Common myeloid progenitor, CD34-positive (primary cell): ENCODE measurements around the gene PON1.

Source experiments
- CTCF ChIA-PET: fragments of 350-600 bp; sonication (Branson Sonifier 250); formaldehyde crosslinking; loops from one replicate; lab custom pipeline; 2021; ENCODE audit warnings: antibody characterized with exemption; lab: Charles Lee
- POLR2A ChIA-PET: fragments of 350-600 bp; sonication (Branson Sonifier 250); formaldehyde crosslinking; loops from one replicate; lab custom pipeline; 2021; ENCODE audit warnings: antibody characterized with exemption; lab: Charles Lee
- DNase-seq, 3 donors: peaks; one replicate each; pipeline versions ENCODE4 v3.0.0 to v3.0.0-alpha.2; 2013
- H3K27ac ChIP-seq, 2 experiments: 1 replicate in 1 of 2; 2 replicates in 1 of 2; pipeline ENCODE4 v1.7.0; 2013; ENCODE audit warnings: inconsistent platforms in 2 of 2, low read length in 2 of 2, mild to moderate bottlenecking in 2 of 2, low read depth in 1 of 2, moderate library complexity in 1 of 2; ENCODE audit not compliant: severe bottlenecking in 2 of 2, insufficient read depth in 1 of 2, poor library complexity in 1 of 2
- H3K27me3 ChIP-seq, 5 experiments: replicated peaks in 2 of 5; 1 replicate in 3 of 5; 2 replicates in 2 of 5; pipeline versions ENCODE4 v1.6.1 to v1.7.0; 2013; ENCODE audit warnings: low read length in 4 of 5, mild to moderate bottlenecking in 2 of 5, moderate library complexity in 2 of 5, inconsistent platforms in 1 of 5; ENCODE audit not compliant: insufficient read depth in 5 of 5, control insufficient read depth in 4 of 5
- H3K36me3 ChIP-seq, 4 experiments: 1 replicate in 2 of 4; 2 replicates in 2 of 4; pipeline versions ENCODE4 v1.6.1 to v1.7.0; 2013; ENCODE audit warnings: low read length in 3 of 4, control low read depth in 1 of 4, mild to moderate bottlenecking in 1 of 4; ENCODE audit not compliant: control insufficient read depth in 4 of 4, insufficient read depth in 4 of 4
- H3K4me1 ChIP-seq, 4 experiments: 1 replicate in 3 of 4; 2 replicates in 1 of 4; pipeline versions ENCODE4 v1.6.1 to v1.7.1; 2013; ENCODE audit warnings: low read length in 3 of 4, mild to moderate bottlenecking in 3 of 4, control low read depth in 1 of 4, inconsistent platforms in 1 of 4, moderate library complexity in 1 of 4; ENCODE audit not compliant: control insufficient read depth in 4 of 4, insufficient read depth in 4 of 4; ENCODE audit errors: control extremely low read depth in 1 of 4
- H3K4me3 ChIP-seq, 7 experiments: 1 replicate in 4 of 7; 2 replicates in 3 of 7; pipeline versions ENCODE4 v1.5.1 to v1.7.0; 2013; ENCODE audit warnings: mild to moderate bottlenecking in 7 of 7, low read length in 6 of 7, moderate library complexity in 6 of 7, inconsistent platforms in 2 of 7, low read depth in 2 of 7, control low read depth in 1 of 7; ENCODE audit not compliant: insufficient read depth in 4 of 7, control insufficient read depth in 1 of 7; ENCODE audit errors: extremely low read depth in 1 of 7
- H3K9me3 ChIP-seq, 5 experiments: 1 replicate in 4 of 5; 2 replicates in 1 of 5; pipeline versions ENCODE4 v1.6.1 to v1.7.1; 2013; ENCODE audit warnings: low read length in 4 of 5, mild to moderate bottlenecking in 2 of 5, inconsistent platforms in 1 of 5, low read depth in 1 of 5, moderate library complexity in 1 of 5; ENCODE audit not compliant: control insufficient read depth in 4 of 5, insufficient read depth in 2 of 5; ENCODE audit errors: control extremely low read depth in 1 of 5
- WGBS: methylation state at CpG from one replicate; pipeline ENCODE4 v1.1.5; 2013; ENCODE audit not compliant: insufficient coverage; 5-methylcytosine and 5-hydroxymethylcytosine counted together

The PON1 gene

GRCh38 chr7:95286096-95286495 lies 38.2 kb downstream of the PON1 start:
- H3K27me3 ChIP-seq: no peaks in the 10 kb centered on the region
- CTCF ChIA-PET: interaction anchor here (1.0 kb wide), 1 partner anchor 9 kb away, joined by 3 read pairs; no protein-coding TSS in a partner anchor

DNA sequence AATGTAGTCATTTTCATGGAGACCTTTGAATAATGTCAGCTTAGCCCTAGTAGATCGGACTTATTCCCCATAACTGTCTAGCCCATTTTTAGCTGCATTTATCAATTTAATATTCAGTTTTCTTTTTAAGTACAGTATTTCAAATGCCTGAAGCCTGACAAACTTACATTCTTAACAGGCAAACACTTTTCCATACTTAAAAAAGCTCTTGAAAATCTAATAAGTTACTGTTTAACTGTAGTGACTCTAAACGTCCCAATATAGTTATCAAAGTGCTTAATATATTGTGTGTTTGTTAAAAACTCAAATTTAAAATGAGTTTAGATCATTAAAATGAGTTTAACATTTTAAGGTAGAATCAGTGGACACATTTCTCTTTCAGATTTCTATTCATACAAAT lies 44.9 kb downstream of the PON1 start:
- CTCF ChIA-PET: interaction anchor here (0.9 kb wide), 1 partner anchor 196 kb away, joined by 3 read pairs; no protein-coding TSS in a partner anchor
- no peaks in the 10 kb centered on the region for H3K27me3 ChIP-seq

More at GRCh38 chr7:95286096-95286495, 38.2 kb downstream of the PON1 start:
- Histone ChIP-seq H3K27ac (no peak overlapping the region), H3K9me3 (no peaks in the 10 kb centered on the region), H3K36me3 (peaks cover 0 to 9% (median under 1%) of the 10 kb centered on the region in 4 experiments), H3K4me3 (no peak overlapping the region), H3K4me1 (no peaks in the 10 kb centered on the region)
- no peak for DNase-seq
- 88% methylated on average over 2 of the region's 2 CpGs for WGBS
- POLR2A ChIA-PET: no interaction called here

GRCh38 chr7:95276114-95276513 lies 48.2 kb downstream of the PON1 start:
- POLR2A ChIA-PET: no interaction called here
- H3K4me1 ChIP-seq: no peaks in the 10 kb centered on the region
- H3K4me3 ChIP-seq: no peak overlapping the region
- peaks cover 0 to 7% (median 2%) of the 10 kb centered on the region in 4 experiments for H3K36me3 ChIP-seq
- no peak overlapping the region for H3K27ac ChIP-seq
- no peak for DNase-seq
- WGBS: no CpG with 5 or more reads among the region's 2 CpGs
- H3K9me3 ChIP-seq: no peaks in the 10 kb centered on the region
- CTCF ChIA-PET: no interaction called here
- no peaks in the 10 kb centered on the region for H3K27me3 ChIP-seq

More for the DNA sequence above, 44.9 kb downstream of the PON1 start:
- no peak for DNase-seq
- Histone ChIP-seq H3K4me1 (no peaks in the 10 kb centered on the region), H3K9me3 (no peaks in the 10 kb centered on the region), H3K36me3 (peaks cover 0 to 3% (median 2%) of the 10 kb centered on the region in 4 experiments), H3K4me3 (no peak overlapping the region), H3K27ac (no peak overlapping the region)
- no CpG with 5 or more reads among the region's 2 CpGs for WGBS
- POLR2A ChIA-PET: no interaction called here

DNA sequence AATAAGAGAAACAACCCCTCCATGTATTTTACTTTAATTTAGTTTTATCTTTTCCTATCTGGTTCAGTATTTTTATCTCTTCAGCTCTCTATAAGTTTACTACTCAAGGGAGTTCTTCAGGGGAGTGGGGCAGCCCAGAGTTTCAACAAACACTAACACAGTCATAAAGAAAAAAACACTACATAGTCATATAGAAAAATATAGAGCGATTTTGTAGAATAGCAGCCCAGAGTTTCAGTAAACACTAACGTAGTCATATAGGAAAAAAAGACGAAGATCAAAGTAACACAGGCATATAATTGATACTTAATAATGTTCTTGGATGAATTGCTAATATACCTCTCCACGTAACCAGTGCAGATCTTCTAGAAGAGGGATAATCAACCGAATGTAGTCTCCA lies 54.7 kb downstream of the PON1 start:
- no CpG with 5 or more reads among the region's 5 CpGs for WGBS
- Histone ChIP-seq H3K4me3 (no peak overlapping the region), H3K4me1 (no peaks in the 10 kb centered on the region), H3K27ac (no peak overlapping the region), H3K27me3 (no peaks in the 10 kb centered on the region), H3K36me3 (peaks cover 0 to 5% (median 0%) of the 10 kb centered on the region in 4 experiments), H3K9me3 (no peaks in the 10 kb centered on the region)
- ChIA-PET CTCF (interaction anchor here (1.3 kb wide), 1 partner anchor 18 kb away, joined by 3 read pairs; no protein-coding TSS in a partner anchor), POLR2A (no interaction called here)
- no peak for DNase-seq

- Histone ChIP-seq H3K9me3 (no peaks in the 10 kb centered on the region), H3K27ac (no peak overlapping the region), H3K27me3 (peaks cover 0 to 2% (median 0%) of the 10 kb centered on the region in 5 experiments), H3K4me1 (no peaks in the 10 kb centered on the region), H3K4me3 (no peak overlapping the region), H3K36me3 (no peaks in the 10 kb centered on the region)
- DNase-seq: no peak
- POLR2A ChIA-PET: no interaction called here
- WGBS: 100% methylated on average over 2 of the region's 2 CpGs
- CTCF ChIA-PET: no interaction called here
Observed at GRCh38 chr7:95267754-95268153, 56.6 kb downstream of the PON1 start.

GRCh38 chr7:95265634-95266033 lies 58.7 kb downstream of the PON1 start:
- Histone ChIP-seq H3K4me3 (no peak overlapping the region), H3K27ac (no peak overlapping the region), H3K9me3 (no peaks in the 10 kb centered on the region), H3K36me3 (no peaks in the 10 kb centered on the region), H3K27me3 (peaks cover 0 to 2% (median 0%) of the 10 kb centered on the region in 5 experiments), H3K4me1 (no peaks in the 10 kb centered on the region)
- DNase-seq: no peak
- WGBS: no CpG with 5 or more reads among the region's 2 CpGs
- ChIA-PET POLR2A (no interaction called here), CTCF (no interaction called here)

- WGBS: 100% methylated on average over 1 of the region's 6 CpGs
- no peak for DNase-seq
- Histone ChIP-seq H3K27me3 (peaks cover 0 to 2% (median 0%) of the 10 kb centered on the region in 5 experiments), H3K27ac (no peak overlapping the region), H3K9me3 (no peaks in the 10 kb centered on the region), H3K4me1 (no peaks in the 10 kb centered on the region), H3K36me3 (no peaks in the 10 kb centered on the region), H3K4me3 (no peak overlapping the region)
- POLR2A ChIA-PET: no interaction called here
- CTCF ChIA-PET: no interaction called here
Observed at GRCh38 chr7:95264363-95264891, 59.9 kb downstream of the PON1 start.
